T-helper 1 cell treated with Interleukin-12 subunit alpha and Interleukin-12 subunit beta and Interleukin-4 antibody, amounts not matched to agents 30 μg/mL and 1 μg/mL, for 36 hours (primary cell): ENCODE results near the gene ZRSR2.

Source experiments
- H3K27ac Mint-ChIP-seq: one replicate; pipeline ENCODE4 v1.8.0; 2021; ENCODE audit warnings: mild to moderate bottlenecking, mixed read lengths
- H3K27me3 Mint-ChIP-seq: one replicate; pipeline ENCODE4 v1.8.0; 2021; ENCODE audit warnings: low read depth, mixed read lengths
- H3K36me3 Mint-ChIP-seq: one replicate; pipeline ENCODE4 v1.8.0; 2021; ENCODE audit warnings: low read depth, mixed read lengths
- H3K4me1 Mint-ChIP-seq: one replicate; pipeline ENCODE4 v1.8.0; 2021; ENCODE audit warnings: low read depth, mixed read lengths
- H3K4me3 Mint-ChIP-seq: one replicate; pipeline ENCODE4 v1.8.0; 2021; ENCODE audit warnings: mild to moderate bottlenecking, moderate library complexity, mixed read lengths
- H3K9me3 Mint-ChIP-seq: one replicate; pipeline ENCODE4 v1.8.0; 2021; ENCODE audit warnings: mixed read lengths

Gene ZRSR2

DNA sequence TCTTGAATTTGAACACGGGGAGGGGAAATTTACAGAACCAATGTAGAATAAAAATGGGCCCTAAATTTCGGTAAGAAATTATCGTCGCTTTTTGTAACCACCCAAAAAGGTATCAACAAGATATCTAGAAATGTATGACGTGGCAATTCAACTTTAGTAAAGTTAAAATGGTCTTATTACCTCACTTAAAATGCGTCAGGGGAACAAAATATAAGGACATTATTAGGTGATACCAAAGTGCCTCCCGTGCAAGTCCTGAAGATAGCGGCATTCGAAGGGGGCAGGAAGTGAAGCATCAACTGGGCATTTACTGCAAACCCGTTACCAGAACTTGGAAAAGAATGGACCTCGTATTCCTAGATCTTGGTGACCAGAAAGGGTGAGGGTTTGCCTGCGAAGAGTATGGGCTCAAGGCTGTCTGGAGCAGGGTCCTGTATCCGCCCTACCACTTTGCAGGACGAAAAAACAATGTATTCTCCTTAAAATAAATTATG lies 63.3 kb downstream of the ZRSR2 start:
- H3K4me1 Mint-ChIP-seq, result peaks cover 13% of the 10 kb centered on the region
- H3K27me3 Mint-ChIP-seq, result no peaks in the 10 kb centered on the region
- peak overlapping the region; percentile 70 for H3K27ac Mint-ChIP-seq
- peaks cover 15% of the 10 kb centered on the region for H3K36me3 Mint-ChIP-seq
- no peaks in the 10 kb centered on the region for H3K9me3 Mint-ChIP-seq
- H3K4me3 Mint-ChIP-seq, result peak overlapping the region; percentile 70

DNA sequence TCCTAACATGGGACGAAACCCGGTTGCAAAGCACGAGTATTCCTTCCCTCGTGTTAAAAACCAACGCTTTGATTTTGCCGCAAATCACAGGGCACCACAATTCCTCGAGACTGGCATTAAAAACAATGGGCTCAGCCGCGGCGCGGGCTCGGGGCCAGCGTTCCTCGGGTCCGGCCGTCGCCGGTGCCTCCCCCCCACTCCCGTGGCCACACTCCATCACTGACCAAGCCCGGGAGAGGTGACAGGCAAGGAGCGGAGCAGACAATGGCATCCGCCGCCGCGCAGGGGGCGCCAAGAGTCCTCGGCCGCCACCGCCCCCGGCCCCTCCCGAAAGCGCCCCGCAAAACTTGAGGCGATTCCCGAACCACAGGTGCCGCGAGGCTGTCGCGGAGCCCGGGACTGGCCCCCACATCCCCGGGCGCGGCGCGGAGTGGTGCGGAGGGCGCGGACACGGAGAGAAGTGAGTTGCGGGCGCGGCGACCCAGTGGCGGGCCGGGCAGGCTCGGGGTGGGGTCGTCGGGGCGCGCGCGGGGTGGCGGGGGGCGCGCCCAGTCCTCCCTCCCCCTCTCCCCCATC lies 63.9 kb downstream of the ZRSR2 start:
- Mint-ChIP-seq H3K4me3 (peak overlapping the region; percentile 70), H3K36me3 (peaks cover 15% of the 10 kb centered on the region), H3K27ac (peak overlapping the region; percentile 31), H3K9me3 (no peaks in the 10 kb centered on the region), H3K4me1 (peaks cover 13% of the 10 kb centered on the region), H3K27me3 (no peaks in the 10 kb centered on the region)

DNA sequence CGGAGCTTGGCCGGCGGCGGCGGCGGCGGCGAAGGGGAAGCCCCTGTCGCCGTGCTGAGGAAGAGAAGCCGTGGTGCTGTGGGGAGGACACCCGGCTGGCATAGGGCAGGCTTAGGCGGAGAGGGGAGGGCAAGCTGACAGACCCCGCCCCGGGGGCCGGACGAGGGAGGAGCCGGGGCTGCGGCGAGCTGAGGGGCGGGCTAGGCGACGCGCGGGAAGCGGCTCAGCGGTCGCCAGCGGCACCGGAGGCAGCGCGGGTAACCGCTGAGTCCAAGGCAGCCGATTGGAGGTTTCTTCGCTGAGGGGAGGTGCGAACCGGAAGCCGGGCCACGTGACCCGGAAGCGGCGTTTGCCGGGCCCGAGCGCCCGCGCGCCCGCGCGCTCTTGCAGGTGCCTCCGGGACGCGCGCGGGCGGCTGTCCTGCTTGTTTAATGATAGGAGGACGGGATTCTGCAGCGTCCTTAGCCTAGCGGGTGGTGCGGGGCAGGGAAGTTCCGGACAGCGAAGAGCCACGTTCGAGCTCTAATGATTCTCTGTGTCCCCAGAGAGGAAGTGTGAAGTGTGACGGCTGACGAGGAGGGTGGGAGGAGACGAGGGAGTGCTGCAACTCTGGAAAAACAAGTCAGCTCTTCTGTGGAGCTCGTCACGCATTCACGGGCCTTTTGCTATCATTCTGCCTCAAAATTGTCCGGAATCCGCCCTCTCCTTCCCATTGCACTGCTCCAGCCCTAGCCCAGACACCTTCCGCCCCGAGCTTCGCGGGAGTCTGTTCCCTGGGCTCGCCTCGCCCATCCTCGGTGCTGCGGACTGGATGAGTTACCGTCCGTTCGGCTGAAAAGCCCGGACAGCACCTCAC lies 64.7 kb downstream of the ZRSR2 start, which contains the start of gene AP1S2:
Gene AP1S2 (minus strand): TSS at position 102 of the 856 bp plus-strand sequence. CDS start 2,289 bp downstream, outside the sequence.
- Mint-ChIP-seq H3K27me3 (no peaks in the 10 kb centered on the region), H3K9me3 (no peaks in the 10 kb centered on the region), H3K36me3 (peaks cover 12% of the 10 kb centered on the region), H3K4me1 (peaks cover 13% of the 10 kb centered on the region), H3K4me3 (peak within 1 kb of the TSS; percentile 91), H3K27ac (peak within 1 kb of the TSS; percentile 92)

GRCh38 chrX:15855568-15856221 lies 65.4 kb downstream of the ZRSR2 start:
- Mint-ChIP-seq H3K4me1 (peaks cover 13% of the 10 kb centered on the region), H3K27ac (peak overlapping the region; percentile 92), H3K4me3 (peak overlapping the region; percentile 91), H3K9me3 (no peaks in the 10 kb centered on the region), H3K27me3 (no peaks in the 10 kb centered on the region), H3K36me3 (peaks cover 9% of the 10 kb centered on the region)

DNA sequence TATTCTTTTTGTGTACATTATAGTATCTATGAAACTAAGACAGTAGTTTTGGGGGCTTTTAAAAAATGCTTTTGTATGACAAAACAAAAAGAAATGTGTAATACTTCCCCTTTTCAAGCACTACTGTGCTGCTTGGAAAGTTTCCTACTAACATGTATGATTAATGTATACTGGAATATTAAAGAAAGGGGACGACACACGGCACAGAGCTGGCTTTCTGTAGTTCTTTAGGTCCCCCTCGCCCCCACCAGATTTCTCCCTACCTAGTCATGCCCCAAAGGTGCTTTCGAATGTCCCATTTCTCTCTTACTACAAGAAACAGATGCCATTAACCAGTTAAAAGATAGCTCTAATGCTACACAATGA lies 65.9 kb downstream of the ZRSR2 start:
- Mint-ChIP-seq H3K27ac (no peak overlapping the region), H3K36me3 (peaks cover 4% of the 10 kb centered on the region), H3K4me1 (peaks cover 10% of the 10 kb centered on the region), H3K9me3 (no peaks in the 10 kb centered on the region), H3K27me3 (no peaks in the 10 kb centered on the region), H3K4me3 (no peak overlapping the region)

GRCh38 chrX:15856636-15857035 lies 66.4 kb downstream of the ZRSR2 start:
- H3K27me3 Mint-ChIP-seq, result peaks cover 4% of the 10 kb centered on the region

GRCh38 chrX:15858051-15858450 lies 67.8 kb downstream of the ZRSR2 start:
- Mint-ChIP-seq H3K4me3 (no peak overlapping the region), H3K27me3 (peaks cover 6% of the 10 kb centered on the region), H3K36me3 (no peaks in the 10 kb centered on the region), H3K27ac (no peak overlapping the region), H3K4me1 (peaks cover 8% of the 10 kb centered on the region), H3K9me3 (no peaks in the 10 kb centered on the region)

More at GRCh38 chrX:15856636-15857035, 66.4 kb downstream of the ZRSR2 start:
- no peaks in the 10 kb centered on the region for H3K9me3 Mint-ChIP-seq
- H3K4me3 Mint-ChIP-seq, result no peak overlapping the region
- peaks cover 10% of the 10 kb centered on the region for H3K4me1 Mint-ChIP-seq
- no peak overlapping the region for H3K27ac Mint-ChIP-seq
- peaks cover 2% of the 10 kb centered on the region for H3K36me3 Mint-ChIP-seq

GRCh38 chrX:15860921-15861320 lies 70.6 kb downstream of the ZRSR2 start:
- H3K9me3 Mint-ChIP-seq, result no peaks in the 10 kb centered on the region
- H3K27me3 Mint-ChIP-seq, result peaks cover 6% of the 10 kb centered on the region
- no peak overlapping the region for H3K27ac Mint-ChIP-seq
- H3K4me3 Mint-ChIP-seq, result no peak overlapping the region
- H3K4me1 Mint-ChIP-seq, result no peaks in the 10 kb centered on the region
- H3K36me3 Mint-ChIP-seq, result no peaks in the 10 kb centered on the region

- H3K4me1 Mint-ChIP-seq, result no peaks in the 10 kb centered on the region
- peaks cover 6% of the 10 kb centered on the region for H3K27me3 Mint-ChIP-seq
- H3K27ac Mint-ChIP-seq, result no peak overlapping the region
- no peaks in the 10 kb centered on the region for H3K9me3 Mint-ChIP-seq
- no peaks in the 10 kb centered on the region for H3K36me3 Mint-ChIP-seq
- H3K4me3 Mint-ChIP-seq, result no peak overlapping the region
Measured at GRCh38 chrX:15864023-15864422, 73.7 kb downstream of the ZRSR2 start.

DNA sequence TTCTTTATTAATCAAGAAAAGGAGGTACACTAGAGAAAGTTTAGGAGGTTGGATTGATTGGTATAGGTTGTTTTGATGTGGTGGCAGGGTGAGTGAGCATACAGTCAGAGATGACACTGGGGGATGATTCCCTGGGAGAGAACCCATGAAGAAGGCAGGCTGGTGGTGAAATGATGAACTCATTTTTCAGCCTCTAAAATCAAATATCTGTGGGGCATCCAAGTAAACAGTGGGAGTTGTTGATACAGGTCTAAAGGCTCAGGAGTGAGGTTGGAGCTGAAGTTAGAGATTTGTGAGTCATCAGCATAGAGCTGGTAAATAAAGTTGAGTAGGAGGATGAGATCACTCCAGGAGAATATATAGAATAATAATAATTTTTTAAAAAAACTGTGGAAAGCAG lies 74.3 kb downstream of the ZRSR2 start:
- H3K27ac Mint-ChIP-seq, result no peak overlapping the region
- peaks cover 6% of the 10 kb centered on the region for H3K27me3 Mint-ChIP-seq
- H3K36me3 Mint-ChIP-seq, result no peaks in the 10 kb centered on the region
- H3K9me3 Mint-ChIP-seq, result no peaks in the 10 kb centered on the region
- H3K4me3 Mint-ChIP-seq, result no peak overlapping the region
- no peaks in the 10 kb centered on the region for H3K4me1 Mint-ChIP-seq

- Mint-ChIP-seq H3K36me3 (no peaks in the 10 kb centered on the region), H3K9me3 (no peaks in the 10 kb centered on the region), H3K27me3 (peaks cover 12% of the 10 kb centered on the region), H3K4me1 (no peaks in the 10 kb centered on the region), H3K27ac (no peak overlapping the region), H3K4me3 (no peak overlapping the region)
Measured at GRCh38 chrX:15866147-15866546, 75.9 kb downstream of the ZRSR2 start.

DNA sequence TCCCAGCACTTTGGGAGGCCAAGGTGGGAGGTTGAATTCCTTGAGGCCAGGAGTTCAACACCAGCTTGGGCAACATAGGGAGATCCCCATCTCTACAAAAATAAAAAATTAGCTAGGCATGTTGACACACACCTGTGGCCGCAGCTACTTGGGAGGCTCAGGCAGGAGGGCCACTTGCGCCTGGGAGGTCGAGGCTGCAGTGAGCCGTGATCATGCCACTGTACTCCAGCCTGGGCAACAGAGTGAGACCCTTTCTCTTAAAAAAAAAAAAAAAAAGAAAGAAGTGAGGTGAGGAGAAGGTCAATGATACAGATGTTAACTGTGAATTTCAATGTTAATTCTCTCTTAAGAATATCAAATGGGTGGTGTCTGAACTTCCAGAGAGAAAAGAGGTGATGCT lies 79.4 kb downstream of the ZRSR2 start:
- Mint-ChIP-seq H3K4me1 (no peaks in the 10 kb centered on the region), H3K4me3 (no peak overlapping the region), H3K36me3 (no peaks in the 10 kb centered on the region), H3K27ac (no peak overlapping the region), H3K9me3 (no peaks in the 10 kb centered on the region), H3K27me3 (peaks cover 7% of the 10 kb centered on the region)

GRCh38 chrX:15870310-15870709 lies 80.0 kb downstream of the ZRSR2 start:
- no peaks in the 10 kb centered on the region for H3K4me1 Mint-ChIP-seq
- peaks cover 7% of the 10 kb centered on the region for H3K27me3 Mint-ChIP-seq

More at GRCh38 chrX:15870310-15870709, 80.0 kb downstream of the ZRSR2 start:
- H3K36me3 Mint-ChIP-seq, result no peaks in the 10 kb centered on the region
- no peak overlapping the region for H3K4me3 Mint-ChIP-seq
- H3K27ac Mint-ChIP-seq, result no peak overlapping the region
- no peaks in the 10 kb centered on the region for H3K9me3 Mint-ChIP-seq
